RWPE2 (cell line): ENCODE data around the gene HDAC4.

Experiments used
- ATAC-seq: fragments of 200-7000 bp; cut with Tn5 transposase; 3 replicates; pipeline ENCODE4 v1.9.1; 2021; ENCODE audit warnings: low read depth
- DNase-seq: peaks from one replicate; pipeline ENCODE4 v3.0.0-alpha.2; 2020; ENCODE audit warnings: low spot score
- H3K27ac ChIP-seq: fragments of 450-650 bp; 2 replicates; pipeline ENCODE4 v1.5.1; 2017; ENCODE audit warnings: mild to moderate bottlenecking; ENCODE audit not compliant: poor library complexity, severe bottlenecking
- H3K27me3 ChIP-seq: fragments of 250-450 bp; sonication (Bioruptor Pico); 2 replicates; pipeline ENCODE4 v1.5.1; 2021; ENCODE audit warnings: mild to moderate bottlenecking, moderate library complexity; ENCODE audit not compliant: insufficient read depth, poor library complexity, severe bottlenecking
- H3K36me3 ChIP-seq: fragments of 250-450 bp; sonication (Bioruptor Pico); 2 replicates; pipeline ENCODE4 v1.5.1; 2020; ENCODE audit warnings: low read depth, mild to moderate bottlenecking, moderate library complexity
- H3K4me1 ChIP-seq: fragments of 250-450 bp; sonication (Bioruptor Pico); 2 replicates; pipeline ENCODE4 v1.5.1; 2021; ENCODE audit warnings: mild to moderate bottlenecking, moderate library complexity; ENCODE audit not compliant: insufficient read depth, poor library complexity, severe bottlenecking
- H3K4me3 ChIP-seq: fragments of 250-450 bp; sonication (Bioruptor Pico); 2 replicates; pipeline ENCODE4 v1.5.1; 2021; ENCODE audit warnings: mild to moderate bottlenecking, moderate library complexity; ENCODE audit not compliant: severe bottlenecking
- H3K9me3 ChIP-seq: fragments of 250-450 bp; sonication (Bioruptor Pico); 2 replicates; pipeline ENCODE4 v1.5.1; 2021; ENCODE audit warnings: mild to moderate bottlenecking, moderate library complexity; ENCODE audit not compliant: severe bottlenecking
- TF ChIP-seq, protein P1 (sequence below): fragments of 450-650 bp; IDR thresholded peaks from one replicate; pipeline ENCODE4 v1.5.1; 2017; ENCODE audit warnings: mild to moderate bottlenecking, moderate library complexity; ENCODE audit not compliant: poor library complexity, severe bottlenecking

HDAC4 gene

GRCh38 chr2:239359196-239359912, 41.5 kb downstream of the HDAC4 start:
- no peaks in the 10 kb centered on the region for H3K36me3 ChIP-seq
- ATAC-seq (no peak), DNase-seq (no peak)
- TF ChIP-seq, protein P1, sequence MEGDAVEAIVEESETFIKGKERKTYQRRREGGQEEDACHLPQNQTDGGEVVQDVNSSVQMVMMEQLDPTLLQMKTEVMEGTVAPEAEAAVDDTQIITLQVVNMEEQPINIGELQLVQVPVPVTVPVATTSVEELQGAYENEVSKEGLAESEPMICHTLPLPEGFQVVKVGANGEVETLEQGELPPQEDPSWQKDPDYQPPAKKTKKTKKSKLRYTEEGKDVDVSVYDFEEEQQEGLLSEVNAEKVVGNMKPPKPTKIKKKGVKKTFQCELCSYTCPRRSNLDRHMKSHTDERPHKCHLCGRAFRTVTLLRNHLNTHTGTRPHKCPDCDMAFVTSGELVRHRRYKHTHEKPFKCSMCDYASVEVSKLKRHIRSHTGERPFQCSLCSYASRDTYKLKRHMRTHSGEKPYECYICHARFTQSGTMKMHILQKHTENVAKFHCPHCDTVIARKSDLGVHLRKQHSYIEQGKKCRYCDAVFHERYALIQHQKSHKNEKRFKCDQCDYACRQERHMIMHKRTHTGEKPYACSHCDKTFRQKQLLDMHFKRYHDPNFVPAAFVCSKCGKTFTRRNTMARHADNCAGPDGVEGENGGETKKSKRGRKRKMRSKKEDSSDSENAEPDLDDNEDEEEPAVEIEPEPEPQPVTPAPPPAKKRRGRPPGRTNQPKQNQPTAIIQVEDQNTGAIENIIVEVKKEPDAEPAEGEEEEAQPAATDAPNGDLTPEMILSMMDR, result no peak
- H3K4me3 ChIP-seq, result no peak overlapping the region
- H3K27ac ChIP-seq, result no peak overlapping the region
- H3K27me3 ChIP-seq, result no peaks in the 10 kb centered on the region
- H3K9me3 ChIP-seq, result no peaks in the 10 kb centered on the region
- H3K4me1 ChIP-seq, result no peaks in the 10 kb centered on the region

- DNase-seq (no peak), ATAC-seq (no peak)
- no peaks in the 10 kb centered on the region for H3K9me3 ChIP-seq
- no peaks in the 10 kb centered on the region for H3K27me3 ChIP-seq
- TF ChIP-seq, protein P1, result no peak
- no peaks in the 10 kb centered on the region for H3K36me3 ChIP-seq
- no peak overlapping the region for H3K4me3 ChIP-seq
- no peaks in the 10 kb centered on the region for H3K4me1 ChIP-seq
- no peak overlapping the region for H3K27ac ChIP-seq
Measured at GRCh38 chr2:239358062-239358754, 42.6 kb downstream of the HDAC4 start.

DNA sequence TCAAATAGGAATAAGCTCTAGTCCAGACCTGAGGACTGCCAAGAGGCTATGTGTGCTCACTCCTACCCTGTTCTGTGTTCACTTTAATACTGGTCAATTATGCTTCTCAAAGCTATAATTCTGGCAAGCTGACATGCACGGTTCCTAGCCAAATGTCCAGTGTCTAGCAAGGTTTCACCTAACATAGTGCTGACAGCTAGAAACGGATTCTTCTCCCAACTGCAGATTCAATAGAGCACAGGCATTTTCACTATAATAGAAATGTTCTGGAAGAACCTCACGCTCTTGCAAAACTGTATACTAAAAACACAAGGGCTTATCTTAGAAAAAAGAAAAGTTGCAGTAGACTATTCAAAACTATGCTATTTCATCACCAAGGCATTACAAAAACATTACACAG, 45.1 kb downstream of the HDAC4 start:
- no peak for ATAC-seq

DNA sequence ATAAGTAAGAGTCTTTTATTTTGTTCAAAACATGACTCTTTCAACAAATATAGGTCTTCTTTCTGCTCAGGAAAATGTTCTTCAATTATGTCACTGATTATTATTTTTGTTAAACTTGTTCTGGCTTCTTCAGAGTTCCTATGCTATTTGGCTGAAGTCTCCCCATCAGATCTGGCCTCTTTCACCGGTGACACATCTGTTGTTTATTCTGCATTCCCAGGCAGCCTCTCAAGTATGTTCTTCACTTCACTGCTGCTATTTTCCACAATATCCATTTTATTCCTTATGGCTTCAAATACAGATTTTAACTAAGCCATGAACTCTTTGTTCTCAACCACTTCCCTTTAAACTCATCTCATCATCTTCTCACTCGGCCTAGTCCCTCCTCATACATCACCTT, 45.7 kb downstream of the HDAC4 start:
- H3K4me1 ChIP-seq, result no peaks in the 10 kb centered on the region
- H3K27me3 ChIP-seq, result no peaks in the 10 kb centered on the region
- H3K27ac ChIP-seq, result no peak overlapping the region
- TF ChIP-seq, protein P1, result no peak
- ATAC-seq (no peak), DNase-seq (no peak)
- H3K36me3 ChIP-seq, result peaks cover 4% of the 10 kb centered on the region; the same call in 1 of the 2 replicates
- no peaks in the 10 kb centered on the region for H3K9me3 ChIP-seq
- H3K4me3 ChIP-seq, result no peak overlapping the region

More for the DNA sequence above, 45.1 kb downstream of the HDAC4 start:
- no peak for DNase-seq
- TF ChIP-seq, protein P1, result no peak
- H3K36me3 ChIP-seq, result peaks cover 4% of the 10 kb centered on the region; the same call in 1 of the 2 replicates
- no peaks in the 10 kb centered on the region for H3K27me3 ChIP-seq
- H3K4me3 ChIP-seq, result no peak overlapping the region
- H3K27ac ChIP-seq, result no peak overlapping the region
- no peaks in the 10 kb centered on the region for H3K9me3 ChIP-seq
- no peaks in the 10 kb centered on the region for H3K4me1 ChIP-seq

GRCh38 chr2:239354791-239355136, 46.1 kb downstream of the HDAC4 start:
- no peak overlapping the region for H3K4me3 ChIP-seq
- TF ChIP-seq, protein P1, result no peak
- H3K27me3 ChIP-seq, result no peaks in the 10 kb centered on the region
- H3K9me3 ChIP-seq, result no peaks in the 10 kb centered on the region
- DNase-seq, result no peak
- no peak overlapping the region for H3K27ac ChIP-seq
- H3K36me3 ChIP-seq, result peaks cover 4% of the 10 kb centered on the region; the same call in 1 of the 2 replicates
- ATAC-seq, result no peak
- no peaks in the 10 kb centered on the region for H3K4me1 ChIP-seq
